ENCODE data around the gene NCLN.

Gene NCLN, protein sequence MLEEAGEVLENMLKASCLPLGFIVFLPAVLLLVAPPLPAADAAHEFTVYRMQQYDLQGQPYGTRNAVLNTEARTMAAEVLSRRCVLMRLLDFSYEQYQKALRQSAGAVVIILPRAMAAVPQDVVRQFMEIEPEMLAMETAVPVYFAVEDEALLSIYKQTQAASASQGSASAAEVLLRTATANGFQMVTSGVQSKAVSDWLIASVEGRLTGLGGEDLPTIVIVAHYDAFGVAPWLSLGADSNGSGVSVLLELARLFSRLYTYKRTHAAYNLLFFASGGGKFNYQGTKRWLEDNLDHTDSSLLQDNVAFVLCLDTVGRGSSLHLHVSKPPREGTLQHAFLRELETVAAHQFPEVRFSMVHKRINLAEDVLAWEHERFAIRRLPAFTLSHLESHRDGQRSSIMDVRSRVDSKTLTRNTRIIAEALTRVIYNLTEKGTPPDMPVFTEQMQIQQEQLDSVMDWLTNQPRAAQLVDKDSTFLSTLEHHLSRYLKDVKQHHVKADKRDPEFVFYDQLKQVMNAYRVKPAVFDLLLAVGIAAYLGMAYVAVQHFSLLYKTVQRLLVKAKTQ

DNA sequence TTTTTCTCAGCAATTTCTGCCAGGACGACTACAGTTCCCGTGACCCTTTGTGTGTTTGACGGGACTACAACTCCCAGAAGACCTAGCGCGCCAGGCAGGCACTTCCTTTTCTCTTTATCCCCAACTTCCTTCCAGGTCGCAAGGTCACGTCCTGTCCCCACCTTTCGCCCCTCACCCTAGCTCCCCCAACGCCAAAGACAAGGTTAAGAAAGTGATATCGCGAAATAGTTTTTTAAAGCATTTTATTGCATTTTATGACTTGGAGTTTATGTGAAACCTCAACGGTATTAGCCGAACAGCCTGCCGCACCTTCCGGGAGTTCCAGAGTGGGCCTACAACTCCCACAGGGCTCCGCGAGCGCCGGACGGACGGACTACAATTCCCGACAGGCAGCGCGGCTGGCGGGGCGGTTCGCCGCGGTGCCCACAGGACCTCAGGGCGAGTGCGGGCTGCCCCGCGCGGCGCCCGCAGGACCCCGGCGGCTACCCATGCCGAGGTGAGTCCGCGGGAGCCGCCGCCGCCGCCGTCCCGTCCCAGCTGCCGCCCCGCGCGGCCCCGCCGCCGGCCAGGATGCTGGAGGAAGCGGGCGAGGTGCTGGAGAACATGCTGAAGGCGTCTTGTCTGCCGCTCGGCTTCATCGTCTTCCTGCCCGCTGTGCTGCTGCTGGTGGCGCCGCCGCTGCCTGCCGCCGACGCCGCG is at the start of gene NCLN:
Gene NCLN, plus strand, starts transcription at position 470 of the 699 bp plus-strand sequence. Its CDS starts 101 bp downstream, at position 571.
- in situ Hi-C loops (cut with HindIII; ENCODE audit: low sequenced_read_pairs): no loop called here

DNA sequence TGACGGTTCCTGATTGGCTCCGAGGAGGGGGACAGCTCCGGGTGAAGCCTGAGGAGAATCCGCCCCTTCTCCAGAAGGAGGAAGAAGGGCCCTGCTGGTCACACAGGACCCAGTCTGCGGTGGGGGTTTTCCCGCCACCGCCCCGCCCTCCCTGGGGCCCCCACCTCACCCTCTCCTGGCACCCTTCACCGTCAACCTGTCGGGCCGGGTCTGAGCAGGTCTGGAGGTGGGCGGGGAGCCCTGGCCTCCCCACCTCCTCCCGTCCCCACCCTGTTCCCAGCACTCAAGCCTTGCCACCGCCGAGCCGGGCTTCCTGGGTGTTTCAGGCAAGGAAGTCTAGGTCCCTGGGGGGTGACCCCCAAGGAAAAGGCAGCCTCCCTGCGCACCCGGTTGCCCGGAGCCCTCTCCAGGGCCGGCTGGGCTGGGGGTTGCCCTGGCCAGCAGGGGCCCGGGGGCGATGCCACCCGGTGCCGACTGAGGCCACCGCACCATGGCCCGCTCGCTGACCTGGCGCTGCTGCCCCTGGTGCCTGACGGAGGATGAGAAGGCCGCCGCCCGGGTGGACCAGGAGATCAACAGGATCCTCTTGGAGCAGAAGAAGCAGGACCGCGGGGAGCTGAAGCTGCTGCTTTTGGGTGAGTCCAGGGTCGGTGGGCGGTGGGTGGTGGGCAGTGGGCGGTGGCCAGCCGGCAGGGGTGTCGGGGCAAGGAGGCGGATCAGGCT is 49.6 kb upstream of the NCLN start, which contains the start of gene GNA15:
Gene GNA15, plus strand, starts transcription at position 73 of the 723 bp plus-strand sequence. Its CDS starts 418 bp downstream, at position 491.
- in situ Hi-C loops (cut with HindIII; ENCODE audit: low sequenced_read_pairs): no loop called here

DNA sequence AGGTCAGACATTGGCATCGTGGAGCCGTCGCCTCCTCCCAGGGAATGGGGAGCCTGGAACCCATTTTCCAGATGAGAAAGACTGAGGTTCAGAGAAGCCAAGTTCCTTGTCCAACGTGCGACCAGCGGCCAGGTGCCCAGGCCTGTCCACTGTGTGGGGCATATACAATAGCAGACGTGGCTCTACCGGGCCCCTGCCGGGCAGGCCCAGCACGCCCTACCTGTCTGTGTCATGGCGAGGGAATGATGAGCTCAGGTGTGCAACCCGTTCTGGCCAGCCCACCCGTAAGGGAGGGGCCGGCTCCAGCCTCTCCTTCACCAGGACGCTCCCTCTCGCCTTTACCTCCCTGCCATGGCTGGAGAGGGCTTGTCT is 49.1 kb upstream of the NCLN start:
- in situ Hi-C loops (cut with HindIII; ENCODE audit: low sequenced_read_pairs): no loop called here

DNA sequence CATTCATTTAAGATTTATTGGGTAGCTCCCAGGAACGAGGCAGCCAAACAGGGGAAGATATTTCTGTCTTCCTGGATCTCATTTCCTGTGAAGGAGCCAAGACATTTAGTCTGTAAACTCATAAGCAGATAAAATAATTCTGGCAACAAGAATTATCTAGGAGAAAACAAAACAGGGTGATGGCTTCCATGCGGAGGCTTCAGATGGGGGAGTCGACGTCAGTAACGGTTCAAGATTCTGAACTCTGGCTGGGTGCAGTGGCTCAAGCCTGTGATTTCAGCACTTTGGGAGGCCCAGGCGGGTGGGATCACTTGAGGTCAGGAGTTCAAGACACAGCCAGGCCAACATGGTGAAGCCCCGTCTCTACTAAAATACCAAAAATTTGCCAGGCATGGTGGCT is 48.6 kb upstream of the NCLN start:
- in situ Hi-C loops (cut with HindIII; ENCODE audit: low sequenced_read_pairs): no loop called here

DNA sequence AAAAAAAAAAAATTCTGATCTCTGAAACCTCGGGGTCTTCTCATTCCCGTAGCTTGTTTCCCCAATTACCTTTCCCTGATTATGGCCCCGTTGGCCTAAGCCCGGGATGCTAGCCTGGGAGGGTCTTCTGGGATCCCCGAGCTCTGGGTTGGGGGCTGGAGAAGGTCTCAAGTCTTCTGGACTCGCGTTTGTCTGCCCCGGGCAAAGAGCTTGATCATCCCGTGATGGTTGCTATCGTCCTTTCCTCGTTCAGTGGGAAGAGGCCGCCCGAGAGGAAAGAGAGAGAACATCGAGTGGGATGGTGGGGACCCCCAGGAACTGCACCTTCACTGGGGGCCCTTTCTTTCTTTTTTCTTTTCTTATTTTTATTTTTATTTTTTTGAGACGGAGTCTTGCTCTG is 47.5 kb upstream of the NCLN start:
- in situ Hi-C loops (cut with HindIII; ENCODE audit: low sequenced_read_pairs): no loop called here

DNA sequence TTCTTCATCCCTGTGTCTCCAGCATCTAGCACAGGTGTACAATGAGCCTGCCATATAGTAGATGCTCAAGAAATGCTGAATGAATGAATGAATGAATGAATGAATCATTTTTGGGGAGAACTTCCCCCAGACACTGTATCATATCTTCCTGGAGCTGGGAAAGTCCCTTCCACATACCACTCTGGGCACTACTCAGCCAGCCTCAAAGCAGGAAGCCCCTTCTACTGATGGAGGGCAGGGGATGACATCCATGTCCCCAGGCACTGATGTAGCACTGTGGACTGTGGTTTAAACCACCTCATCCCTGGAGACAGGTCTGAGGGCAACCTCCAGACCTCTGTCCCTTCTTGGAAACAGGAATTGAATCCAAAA is 45.1 kb upstream of the NCLN start:
- in situ Hi-C loops (cut with HindIII; ENCODE audit: low sequenced_read_pairs): no loop called here

DNA sequence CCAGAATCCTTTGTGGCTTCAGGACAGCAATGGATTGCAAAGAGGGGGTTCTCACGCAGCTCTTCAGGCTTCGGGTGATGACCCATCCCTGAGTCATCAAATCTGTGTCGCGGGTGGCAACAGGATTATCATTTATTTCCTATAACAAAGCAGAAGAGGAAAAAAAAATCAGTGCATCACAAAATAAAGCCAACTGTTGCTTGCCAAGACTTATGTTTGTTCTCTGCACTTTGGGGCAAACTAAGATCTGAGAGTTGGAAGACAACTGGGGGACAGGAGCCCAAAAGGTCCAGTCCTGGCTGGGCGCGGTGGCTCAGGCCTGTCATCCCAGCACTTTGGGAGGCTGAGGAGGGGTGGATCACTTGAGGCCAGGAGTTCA is 43.4 kb upstream of the NCLN start:
- in situ Hi-C loops (cut with HindIII; ENCODE audit: low sequenced_read_pairs): no loop called here

DNA sequence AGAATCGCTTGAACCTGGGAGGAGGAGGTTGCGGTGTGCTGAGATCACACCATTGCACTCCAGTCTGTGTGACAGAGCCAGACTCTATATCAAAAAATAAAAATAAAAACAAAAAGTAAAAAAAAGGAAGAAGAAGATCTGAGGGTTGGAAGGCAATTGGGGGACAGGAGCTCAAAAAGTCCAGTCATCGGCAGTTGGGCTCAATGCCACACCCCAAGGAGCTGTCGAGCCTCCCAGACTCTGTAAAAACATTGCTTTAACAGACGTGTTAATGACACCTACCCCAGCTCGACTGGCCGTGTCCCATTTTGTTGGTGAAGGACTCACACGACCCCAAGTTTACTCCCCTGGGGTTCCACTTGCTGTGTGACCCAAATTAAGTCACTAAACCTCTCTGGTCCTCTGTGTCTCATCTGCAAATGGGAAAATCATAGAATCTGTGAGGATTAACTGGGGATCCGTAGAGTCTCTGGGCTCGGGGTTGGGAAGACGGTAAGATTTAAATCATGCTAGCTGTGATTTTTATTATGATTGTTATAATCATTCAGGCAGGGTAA is 42.9 kb upstream of the NCLN start:
- in situ Hi-C loops (cut with HindIII; ENCODE audit: low sequenced_read_pairs): no loop called here

DNA sequence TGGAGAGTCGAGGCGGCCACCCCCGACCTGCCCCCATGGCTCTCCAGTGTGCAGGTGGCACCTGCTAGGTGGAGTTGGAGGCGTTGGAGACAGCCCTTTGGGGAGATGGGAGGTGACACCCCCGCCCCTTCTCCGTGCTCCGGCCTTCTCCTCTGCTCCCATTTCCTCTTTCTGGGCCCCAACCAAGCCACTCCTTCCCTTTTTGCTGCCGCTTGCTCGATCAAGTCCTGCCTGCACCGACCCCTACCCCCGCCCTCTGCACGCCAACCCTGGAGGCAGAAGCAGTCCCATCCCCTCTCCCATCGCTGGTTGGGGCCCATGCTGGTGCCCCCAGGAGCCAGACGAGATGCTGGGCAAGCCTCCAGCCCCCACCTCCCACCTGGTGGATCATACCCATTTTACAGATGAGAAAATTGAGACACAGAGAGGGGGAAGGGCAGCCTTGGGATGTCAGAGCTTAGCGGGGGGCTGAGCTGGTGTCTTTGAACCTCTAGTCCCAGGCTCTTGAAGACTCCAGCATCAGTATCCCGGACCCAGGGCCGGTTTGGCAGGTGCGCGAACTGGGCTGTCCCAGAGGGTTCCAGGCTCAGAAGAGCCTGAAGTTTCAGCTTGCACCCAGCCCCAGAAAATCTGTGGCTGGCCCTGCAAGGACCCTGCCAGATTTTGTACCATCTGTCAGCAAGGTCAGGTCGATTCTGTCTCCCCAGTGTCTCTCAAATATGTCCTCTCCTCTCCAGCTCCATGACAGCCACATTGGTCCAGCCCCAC is 39.6 kb upstream of the NCLN start:
- in situ Hi-C loops (cut with HindIII; ENCODE audit: low sequenced_read_pairs): no loop called here

DNA sequence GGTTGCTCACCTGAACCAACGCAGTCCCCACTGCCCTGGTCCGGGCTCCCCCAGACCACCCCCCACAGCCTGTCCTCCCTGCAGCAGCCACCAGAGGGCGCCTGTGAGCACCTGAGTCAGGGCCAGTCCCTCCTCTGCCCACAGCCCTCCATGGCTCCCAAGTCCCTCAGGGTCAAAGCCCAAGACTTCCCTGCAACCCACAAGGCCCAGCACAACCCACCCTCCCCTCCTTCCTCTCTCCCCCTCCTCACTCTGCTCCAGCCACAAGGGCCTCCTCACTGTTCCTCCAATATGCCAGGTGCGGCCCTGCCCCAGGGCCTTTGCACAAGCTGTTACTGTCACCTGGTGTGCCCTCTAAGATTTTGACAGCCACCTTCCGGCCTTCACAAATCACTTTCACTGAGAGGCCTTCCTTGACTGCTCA is 39.0 kb upstream of the NCLN start:
- in situ Hi-C loops (cut with HindIII; ENCODE audit: low sequenced_read_pairs): no loop called here

DNA sequence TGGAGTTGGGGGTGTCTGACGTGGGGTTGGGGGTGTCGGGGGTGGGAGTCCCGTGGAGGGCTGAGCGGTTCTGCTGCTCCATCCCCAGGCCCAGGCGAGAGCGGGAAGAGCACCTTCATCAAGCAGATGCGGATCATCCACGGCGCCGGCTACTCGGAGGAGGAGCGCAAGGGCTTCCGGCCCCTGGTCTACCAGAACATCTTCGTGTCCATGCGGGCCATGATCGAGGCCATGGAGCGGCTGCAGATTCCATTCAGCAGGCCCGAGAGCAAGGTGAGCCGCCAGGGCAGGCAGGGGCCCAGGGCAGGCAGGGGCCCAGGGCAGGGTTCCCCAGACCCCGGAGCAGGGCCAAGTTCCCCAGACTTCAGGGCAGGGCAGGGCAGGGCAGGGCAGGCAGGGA is 37.2 kb upstream of the NCLN start:
- in situ Hi-C loops (cut with HindIII; ENCODE audit: low sequenced_read_pairs): no loop called here

DNA sequence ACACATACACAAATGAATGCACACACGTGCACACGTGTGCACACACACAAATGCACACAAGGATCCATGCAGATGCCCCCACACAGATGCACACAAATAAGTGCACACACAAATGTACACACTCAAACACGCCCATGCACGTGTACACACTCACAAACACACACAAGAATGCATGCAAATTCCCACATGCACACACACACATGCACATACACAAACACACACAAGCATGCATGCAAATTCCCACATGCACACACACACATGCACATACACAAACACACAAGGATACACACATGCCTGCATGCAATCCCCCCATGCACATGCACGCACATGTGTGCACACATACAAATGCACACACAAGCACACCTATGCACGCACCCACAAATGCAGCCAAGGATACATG is 36.6 kb upstream of the NCLN start:
- in situ Hi-C loops (cut with HindIII; ENCODE audit: low sequenced_read_pairs): no loop called here

DNA sequence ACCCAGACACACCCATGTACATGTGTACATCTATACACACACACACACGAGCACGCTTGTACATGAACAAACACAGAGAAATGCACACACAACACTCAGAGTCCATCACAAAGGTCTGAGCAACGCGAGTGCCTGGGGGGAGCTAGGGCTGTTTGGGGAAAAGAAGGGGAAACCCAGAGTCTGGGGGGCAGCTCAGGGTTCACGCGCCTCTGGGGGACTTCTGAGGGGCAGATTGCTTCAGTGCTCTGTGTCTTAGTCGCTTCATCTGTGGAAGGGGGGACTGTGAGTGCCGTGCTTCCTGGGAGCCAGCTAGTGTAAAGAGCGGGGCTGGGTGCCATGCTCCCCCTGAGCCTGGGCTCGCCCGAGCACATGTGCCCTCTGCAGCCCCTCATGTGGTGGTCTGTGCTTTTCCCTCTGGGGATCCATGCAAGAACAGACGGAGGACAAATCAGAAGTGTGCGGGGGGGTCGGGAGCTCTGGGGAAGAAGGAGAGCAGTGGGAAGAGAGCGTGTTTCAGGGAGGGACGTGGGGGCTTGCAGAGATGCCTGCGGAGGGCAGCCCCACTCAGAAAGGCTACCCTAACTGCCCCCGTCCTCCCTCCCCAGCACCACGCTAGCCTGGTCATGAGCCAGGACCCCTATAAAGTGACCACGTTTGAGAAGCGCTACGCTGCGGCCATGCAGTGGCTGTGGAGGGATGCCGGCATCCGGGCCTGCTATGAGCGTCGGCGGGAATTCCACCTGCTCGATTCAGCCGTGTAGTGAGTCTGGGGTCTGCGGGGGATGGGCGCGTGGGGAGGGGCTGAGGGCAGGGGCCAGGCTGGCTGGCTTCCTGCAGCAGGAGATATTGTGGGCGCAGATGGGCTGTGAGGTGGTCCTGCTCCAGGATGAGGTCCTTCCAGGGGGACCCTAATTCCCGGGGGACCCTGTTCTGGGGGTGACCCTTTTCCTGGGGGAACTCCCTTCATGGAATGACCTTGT is 35.9 kb upstream of the NCLN start:
- in situ Hi-C loops (cut with HindIII; ENCODE audit: low sequenced_read_pairs): no loop called here

DNA sequence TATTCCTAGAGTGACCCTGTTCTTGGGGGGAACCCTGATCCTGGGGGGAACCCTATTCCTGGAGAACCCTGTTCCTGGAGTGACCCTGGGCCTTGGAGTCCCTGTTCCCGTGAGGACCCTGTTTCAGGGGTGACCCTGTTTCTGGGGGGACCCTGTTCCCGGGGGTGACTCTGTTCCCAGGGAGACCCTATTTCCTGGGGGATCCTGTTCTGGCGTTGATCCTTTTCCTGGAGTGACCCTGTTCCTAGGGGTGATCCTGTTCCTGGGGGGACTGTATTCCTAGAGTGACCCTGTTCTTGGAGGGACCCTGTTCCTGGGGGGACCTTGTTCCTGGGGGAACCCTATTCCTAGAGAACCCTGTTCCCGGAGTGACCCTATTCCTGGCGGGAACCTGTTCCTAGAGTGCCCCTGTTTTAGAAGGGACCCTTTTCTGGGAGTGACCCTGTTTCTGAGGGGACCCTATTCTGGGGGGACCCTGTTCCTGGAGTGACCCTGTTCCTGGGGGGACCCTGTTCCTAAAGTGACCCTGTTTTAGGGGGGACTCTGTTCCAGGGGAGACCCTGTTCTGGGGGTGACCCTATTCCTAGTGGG is 34.9 kb upstream of the NCLN start:
- in situ Hi-C loops (cut with HindIII; ENCODE audit: low sequenced_read_pairs): no loop called here

DNA sequence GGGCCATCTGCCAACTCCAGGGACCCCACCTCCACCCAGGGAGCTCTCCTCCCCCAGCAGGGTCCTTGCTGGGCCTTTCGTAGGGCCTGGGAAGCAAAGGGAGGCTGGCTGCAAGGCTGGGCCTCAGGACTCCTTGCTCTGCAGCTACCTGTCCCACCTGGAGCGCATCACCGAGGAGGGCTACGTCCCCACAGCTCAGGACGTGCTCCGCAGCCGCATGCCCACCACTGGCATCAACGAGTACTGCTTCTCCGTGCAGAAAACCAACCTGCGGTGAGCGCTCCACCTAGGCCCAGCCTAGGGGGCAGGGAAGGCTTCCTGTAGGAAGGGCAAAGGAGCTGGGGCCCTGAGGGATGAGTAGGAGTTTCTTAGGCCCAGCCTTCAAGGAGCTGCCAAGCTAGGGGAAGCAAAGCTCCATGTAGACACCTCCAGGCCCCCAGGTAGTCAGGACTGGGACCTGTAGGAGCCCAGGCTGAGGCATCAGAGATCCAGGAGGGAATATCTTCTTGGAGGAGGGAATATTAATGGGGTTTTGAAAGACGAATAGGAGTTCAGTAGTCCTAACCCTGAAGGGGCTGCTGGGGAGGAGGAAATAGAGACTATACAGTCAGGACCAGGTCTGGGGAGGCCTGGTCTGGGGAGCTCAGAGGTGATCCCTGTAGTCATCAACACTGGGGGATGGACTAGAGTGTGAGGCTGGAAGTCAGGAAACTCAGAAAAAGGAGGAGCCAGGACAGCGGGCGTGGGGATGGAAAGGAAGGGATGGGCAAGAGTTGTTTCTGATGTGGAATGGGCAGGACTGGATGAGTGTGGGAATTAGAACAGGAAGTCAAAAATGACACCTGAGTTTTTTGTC is 33.9 kb upstream of the NCLN start:
- in situ Hi-C loops (cut with HindIII; ENCODE audit: low sequenced_read_pairs): no loop called here

DNA sequence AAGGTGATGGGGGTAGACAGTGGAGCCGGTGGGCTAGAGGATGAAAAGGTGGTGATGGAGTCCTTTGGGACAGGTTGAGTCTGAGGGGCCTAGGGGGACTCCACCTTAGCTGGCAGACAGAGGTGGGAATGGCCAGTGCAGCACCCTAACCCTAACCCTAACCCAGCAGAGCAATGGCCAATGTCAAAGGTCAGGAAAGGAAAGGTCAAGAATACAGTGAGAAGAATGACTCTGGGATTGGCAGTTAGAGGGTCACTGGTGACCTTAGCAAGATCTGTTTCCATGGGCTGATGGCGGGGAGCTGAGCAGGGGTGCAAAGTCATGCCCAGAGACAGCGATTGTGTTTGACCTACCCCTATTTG is 33.3 kb upstream of the NCLN start:
- in situ Hi-C loops (cut with HindIII; ENCODE audit: low sequenced_read_pairs): no loop called here

DNA sequence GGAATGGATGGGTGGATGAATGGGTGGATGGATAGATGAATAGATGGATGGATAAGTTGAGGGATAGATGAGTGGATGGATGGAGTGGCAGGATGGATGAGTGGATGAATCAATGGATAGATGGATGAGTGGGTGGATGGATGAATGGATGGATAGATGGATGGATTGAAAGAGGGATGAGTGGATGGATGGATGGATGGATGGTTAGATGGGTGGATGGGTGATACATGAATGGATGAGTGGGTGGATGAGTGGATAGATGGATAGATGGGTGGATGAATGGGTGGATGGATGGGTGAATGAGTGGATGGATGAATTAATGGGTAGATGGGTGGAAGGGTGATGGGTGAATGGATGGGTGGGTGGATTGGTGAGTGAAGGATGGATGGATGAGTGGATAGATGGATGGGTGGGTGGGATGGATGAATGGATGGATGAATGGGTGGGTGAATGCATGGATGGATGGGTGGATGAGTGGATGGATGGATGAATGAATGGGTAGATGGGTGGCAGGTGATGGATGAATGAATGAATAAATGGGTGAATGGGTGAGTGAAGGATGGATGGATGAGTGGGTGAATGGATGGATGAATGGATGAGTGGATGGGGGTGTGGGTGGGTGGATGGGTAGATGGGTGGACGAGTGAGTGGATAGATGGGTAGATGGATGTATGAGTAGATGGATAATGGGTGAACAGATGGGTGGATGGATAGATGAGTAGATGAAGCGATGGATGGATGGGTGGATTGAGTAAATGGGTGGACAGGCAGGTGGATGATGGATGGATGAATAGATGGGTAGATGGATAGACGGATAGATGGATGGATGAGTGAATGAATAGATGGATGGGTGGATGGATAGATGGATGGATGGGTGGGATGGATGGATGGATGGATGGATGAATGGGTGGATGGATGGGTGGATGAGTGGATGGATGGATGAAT is 32.2 kb upstream of the NCLN start:
- in situ Hi-C loops (cut with HindIII; ENCODE audit: low sequenced_read_pairs): no loop called here

All from endothelial cell of hepatic sinusoid (primary cell).